Fibroblast of peridontal ligament (primary cell): ENCODE data around the gene EHD1.

ENCODE experiments used
- DNase-seq: peaks from one replicate; pipeline ENCODE4 v3.0.0-alpha.2; 2010; ENCODE audit errors: extremely low read depth

Gene EHD1

GRCh38 chr11:64878494-64879243 lies at the start of gene EHD1:
EHD1 (minus strand) TSS chr11:64878621; CDS start chr11:64878464, 157 bp downstream.
- DNase-seq, result peak; percentile 95

- no peak for DNase-seq
Measured at GRCh38 chr11:64926689-64927088, 48.3 kb upstream of the EHD1 start.

GRCh38 chr11:64925536-64926436 lies 47.4 kb upstream of the EHD1 start:
- no peak for DNase-seq

GRCh38 chr11:64924910-64925284 lies 46.5 kb upstream of the EHD1 start:
- DNase-seq, result no peak

GRCh38 chr11:64923944-64924909 lies 45.8 kb upstream of the EHD1 start, which contains the start of gene PPP2R5B:
PPP2R5B (plus strand) TSS chr11:64924689; CDS start chr11:64925735, 1,046 bp downstream.
- DNase-seq, result peak; percentile 90

- DNase-seq, result no peak
Measured at GRCh38 chr11:64923151-64923661, 44.8 kb upstream of the EHD1 start.

GRCh38 chr11:64921384-64921783 lies 43.0 kb upstream of the EHD1 start:
- DNase-seq, result no peak

- DNase-seq, result no peak
Measured at GRCh38 chr11:64920124-64920523, 41.7 kb upstream of the EHD1 start.

GRCh38 chr11:64919627-64920026 lies 41.2 kb upstream of the EHD1 start:
- no peak for DNase-seq

- DNase-seq, result peak; percentile 76
Measured at GRCh38 chr11:64918017-64918416, 39.6 kb upstream of the EHD1 start.

GRCh38 chr11:64917663-64917995 lies 39.2 kb upstream of the EHD1 start:
- no peak for DNase-seq

GRCh38 chr11:64916775-64917662 lies 38.6 kb upstream of the EHD1 start, which contains the start of gene ATG2A:
ATG2A (minus strand) TSS chr11:64917209; CDS start chr11:64917135, 74 bp downstream.
- peak; percentile 99 for DNase-seq

GRCh38 chr11:64916040-64916774 lies 37.8 kb upstream of the EHD1 start:
- DNase-seq, result peak; percentile 35

- DNase-seq, result no peak
Measured at GRCh38 chr11:64915376-64915887, 37.0 kb upstream of the EHD1 start.

GRCh38 chr11:64914123-64914522 lies 35.7 kb upstream of the EHD1 start:
- no peak for DNase-seq

- no peak for DNase-seq
Measured at GRCh38 chr11:64913171-64913727, 34.8 kb upstream of the EHD1 start.

GRCh38 chr11:64911689-64912088 lies 33.3 kb upstream of the EHD1 start:
- DNase-seq, result no peak

- no peak for DNase-seq
Measured at GRCh38 chr11:64911142-64911541, 32.7 kb upstream of the EHD1 start.

- DNase-seq, result no peak
Measured at GRCh38 chr11:64910451-64911093, 32.2 kb upstream of the EHD1 start.
